WTC11 (cell line): ENCODE results near the gene FXYD6. TPM values are rescaled to one million over a fixed set of nuclear protein-coding genes. Genes with fewer than 3 reads are reported as not detected.

Experiments used
- ATAC-seq: fragments of 200-7000 bp; cut with Tn5 transposase; 2 replicates; pipeline ENCODE4 v1.10.0; 2021; ENCODE audit warnings: mild to moderate bottlenecking, moderate library complexity
- CTCF ChIA-PET: fragments of 300-600 bp; sonication (Branson Sonifier 250); formaldehyde crosslinking; loops from one replicate; lab custom pipeline; 2021; ENCODE audit warnings: antibody characterized with exemption; lab: Charles Lee
- POLR2A ChIA-PET: fragments of 350-600 bp; sonication (Branson Sonifier 250); formaldehyde crosslinking; loops from one replicate; lab custom pipeline; 2021; ENCODE audit warnings: antibody characterized with exemption; lab: Charles Lee
- DNase-seq: peaks from one replicate; pipeline ENCODE4 v3.0.0; 2021; ENCODE audit warnings: low spot score
- H3K27ac Mint-ChIP-seq: 2 replicates; pipeline ENCODE4 v1.8.0; 2021; ENCODE audit warnings: mixed read lengths
- H3K27me3 Mint-ChIP-seq: 2 replicates; pipeline ENCODE4 v1.8.0; 2021; ENCODE audit warnings: low read depth, mild to moderate bottlenecking, moderate library complexity, mixed read lengths
- H3K36me3 Mint-ChIP-seq: 2 replicates; pipeline ENCODE4 v1.8.0; 2021; ENCODE audit warnings: mixed read lengths
- H3K4me1 Mint-ChIP-seq: 2 replicates; pipeline ENCODE4 v1.8.0; 2022; ENCODE audit warnings: mixed read lengths
- H3K4me3 Mint-ChIP-seq: 2 replicates; pipeline ENCODE4 v1.8.0; 2021; ENCODE audit warnings: mild to moderate bottlenecking, moderate library complexity, mixed read lengths
- H3K9me3 Mint-ChIP-seq: 2 replicates; pipeline ENCODE4 v1.8.0; 2021; ENCODE audit warnings: mixed read lengths
- AFF4 ChIP-seq: sonication (generic); formaldehyde crosslinking; IDR thresholded peaks from 2 replicates; pipeline ENCODE4 v1.8.1; 2023; ENCODE audit warnings: mild to moderate bottlenecking, missing genetic modification reagents, borderline replicate concordance
- ATF1 ChIP-seq: sonication (generic); formaldehyde crosslinking; IDR thresholded peaks from 2 replicates; pipeline ENCODE4 v1.8.1; 2023; ENCODE audit warnings: mild to moderate bottlenecking, moderate library complexity, missing genetic modification reagents
- ATF2 ChIP-seq: sonication (generic); formaldehyde crosslinking; IDR thresholded peaks from 2 replicates; pipeline ENCODE4 v1.8.1; 2022; ENCODE audit warnings: low read depth, missing genetic modification reagents, borderline replicate concordance
- ATF3 ChIP-seq: sonication (generic); formaldehyde crosslinking; conservative IDR thresholded peaks from 2 replicates; pipeline ENCODE4 v1.8.1; 2022; ENCODE audit warnings: mild to moderate bottlenecking, missing genetic modification reagents
- FOXP1 ChIP-seq: sonication (generic); formaldehyde crosslinking; IDR thresholded peaks from 2 replicates; pipeline ENCODE4 v1.8.0; 2022; ENCODE audit warnings: missing genetic modification reagents, mild to moderate bottlenecking, moderate library complexity, borderline replicate concordance
- GRHL2 ChIP-seq: fragments of 250-450 bp; sonication (Bioruptor Pico); IDR thresholded peaks from 2 replicates; pipeline ENCODE4 v1.8.0; 2022; ENCODE audit warnings: mild to moderate bottlenecking, moderate library complexity; ENCODE audit not compliant: insufficient replicate concordance, severe bottlenecking
- GTF2I ChIP-seq: fragments of 250-450 bp; sonication (Bioruptor Pico); conservative IDR thresholded peaks from 2 replicates; pipeline ENCODE4 v1.4.0; 2021; ENCODE audit warnings: mild to moderate bottlenecking
- JAZF1 ChIP-seq: fragments of 250-450 bp; sonication (Bioruptor Pico); IDR thresholded peaks from 2 replicates; pipeline ENCODE4 v1.9.0; 2021; ENCODE audit warnings: moderate library complexity, mild to moderate bottlenecking, inconsistent platforms
- JUN ChIP-seq: sonication (generic); formaldehyde crosslinking; IDR thresholded peaks from 2 replicates; pipeline ENCODE4 v1.8.0; 2023; ENCODE audit warnings: mild to moderate bottlenecking, missing genetic modification reagents
- MAX ChIP-seq: sonication (generic); formaldehyde crosslinking; IDR thresholded peaks from 2 replicates; pipeline ENCODE4 v1.8.0; 2022; ENCODE audit warnings: mild to moderate bottlenecking, missing genetic modification reagents
- MXD4 ChIP-seq: fragments of 250-450 bp; sonication (Bioruptor Pico); IDR thresholded peaks from 2 replicates; pipeline ENCODE4 v1.8.0; 2021; ENCODE audit warnings: mild to moderate bottlenecking, moderate library complexity, borderline replicate concordance
- MYBL2 ChIP-seq: sonication (generic); formaldehyde crosslinking; IDR thresholded peaks from 2 replicates; pipeline ENCODE4 v1.8.1; 2023; ENCODE audit warnings: mild to moderate bottlenecking, moderate library complexity, missing genetic modification reagents
- NR1H2 ChIP-seq: sonication (generic); formaldehyde crosslinking; IDR thresholded peaks from 2 replicates; pipeline ENCODE4 v1.9.0; 2021; ENCODE audit warnings: mild to moderate bottlenecking, moderate library complexity, missing genetic modification reagents
- RELA ChIP-seq: sonication (generic); formaldehyde crosslinking; IDR thresholded peaks from 2 replicates; pipeline ENCODE4 v1.8.1; 2022; ENCODE audit warnings: missing genetic modification reagents, mild to moderate bottlenecking, borderline replicate concordance
- TEAD4 ChIP-seq: sonication (generic); formaldehyde crosslinking; IDR thresholded peaks from 2 replicates; pipeline ENCODE4 v1.8.0; 2022; ENCODE audit warnings: mild to moderate bottlenecking, missing genetic modification reagents
- ZBTB21 ChIP-seq: sonication (generic); formaldehyde crosslinking; IDR thresholded peaks from 2 replicates; pipeline ENCODE4 v1.8.1; 2023; ENCODE audit warnings: mild to moderate bottlenecking, missing genetic modification reagents, borderline replicate concordance
- ZMAT4 ChIP-seq: fragments of 250-450 bp; sonication (Bioruptor Pico); IDR thresholded peaks from 2 replicates; pipeline ENCODE4 v1.9.0; 2021; ENCODE audit warnings: mild to moderate bottlenecking
- ZNF121 ChIP-seq: sonication (generic); formaldehyde crosslinking; IDR thresholded peaks from 2 replicates; pipeline ENCODE4 v1.8.0; 2023; ENCODE audit warnings: missing genetic modification reagents
- ZNF532 ChIP-seq: fragments of 250-450 bp; sonication (Bioruptor Pico); IDR thresholded peaks from 2 replicates; pipeline ENCODE4 v1.9.0; 2021; ENCODE audit warnings: mild to moderate bottlenecking, borderline replicate concordance
- total RNA-seq: library from RNA; stranded (reverse); gene quantifications from 3 replicates; pipeline ENCODE4 v1.2.3, GENCODE V29; 2021

FXYD6 gene
- total RNA-seq, 1 experiment from 2014 or later, result 26.2 TPM

- ATAC-seq, result no peak
- POLR2A ChIA-PET, result no interaction called here
- Mint-ChIP-seq H3K4me3 (no peak overlapping the region), H3K9me3 (no peaks in the 10 kb centered on the region), H3K4me1 (peaks cover 31% of the 10 kb centered on the region), H3K36me3 (no peaks in the 10 kb centered on the region), H3K27me3 (peaks cover 27% of the 10 kb centered on the region), H3K27ac (no peak overlapping the region)
- CTCF ChIA-PET, result no interaction called here
- no peak for DNase-seq
- TF ChIP-seq ATF1 (CRISPR knock-in tag) (no peak), NR1H2 (CRISPR knock-in tag) (no peak), ZNF121 (no peak), JUN (CRISPR knock-in tag) (no peak), JAZF1 (CRISPR knock-in tag) (no peak), RELA (no peak), FOXP1 (no peak), ZMAT4 (CRISPR knock-in tag) (no peak), GTF2I (CRISPR knock-in tag) (no peak), ATF2 (CRISPR knock-in tag) (no peak), TEAD4 (CRISPR knock-in tag) (no peak), ZNF532 (CRISPR knock-in tag) (no peak), MAX (no peak), ATF3 (no peak), GRHL2 (no peak), MXD4 (CRISPR knock-in tag) (no peak), ZBTB21 (CRISPR knock-in tag) (no peak), AFF4 (no peak), MYBL2 (no peak)
These were observed 13.1 kb downstream of the FXYD6 start for GRCh38 chr11:117863383-117863782.
